ENCODE results near the gene CYB5R3.
"Not testable (repeated sequence)": the region's sequence is repeated elsewhere in the genome, so short reads cannot be mapped to it uniquely, and the experiment has no call there.

CYB5R3 gene

DNA sequence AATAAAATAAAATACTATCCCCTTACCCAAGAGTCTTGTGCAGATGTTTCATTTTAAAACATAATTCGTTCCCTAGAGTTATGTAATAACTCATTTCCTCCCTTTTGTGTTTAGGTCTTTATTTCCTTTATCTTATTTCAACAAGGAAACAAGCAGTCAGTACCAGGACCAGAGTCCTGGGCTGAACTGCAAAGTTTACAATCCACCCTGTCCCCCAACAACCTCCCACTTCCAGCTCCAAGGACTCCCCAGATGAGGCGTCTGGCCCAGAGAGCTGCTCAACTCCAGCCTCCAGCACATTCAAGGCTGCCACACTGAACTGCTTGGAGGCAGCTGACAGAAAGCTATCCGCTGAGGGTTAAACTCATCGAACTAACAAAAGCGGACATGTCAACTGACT, 39.0 kb downstream of the CYB5R3 start:
- H3K4me1 ChIP-seq, result peaks cover 6% of the 10 kb centered on the region; the same call in 1 of the 2 replicates
- H3K4me3 ChIP-seq (ENCODE audit: low read depth, low read length), result no peak overlapping the region
- no peaks in the 10 kb centered on the region for H3K9me3 ChIP-seq
- H3K27me3 ChIP-seq, result no peaks in the 10 kb centered on the region
- H3K36me3 ChIP-seq, result peaks cover 50% of the 10 kb centered on the region
- no peak for TF ChIP-seq CTCF (IDR thresholded peaks at IDR 0.05; ENCODE audit: low read depth, low read length)
- DNase-seq, result no peak

GRCh38 chr22:42608823-42609361, 40.3 kb downstream of the CYB5R3 start:
- H3K36me3 ChIP-seq, result peaks cover 54% of the 10 kb centered on the region
- H3K4me3 ChIP-seq (ENCODE audit: low read depth, low read length), result no peak overlapping the region
- H3K27me3 ChIP-seq, result no peaks in the 10 kb centered on the region
- no peak for DNase-seq
- peaks cover 6% of the 10 kb centered on the region; the same call in 1 of the 2 replicates for H3K4me1 ChIP-seq
- no peaks in the 10 kb centered on the region for H3K9me3 ChIP-seq
- TF ChIP-seq CTCF (IDR thresholded peaks at IDR 0.05; ENCODE audit: low read depth, low read length), result no peak

GRCh38 chr22:42608136-42608822, 40.9 kb downstream of the CYB5R3 start:
- peaks cover 6% of the 10 kb centered on the region; the same call in 1 of the 2 replicates for H3K4me1 ChIP-seq
- H3K27me3 ChIP-seq, result no peaks in the 10 kb centered on the region

DNA sequence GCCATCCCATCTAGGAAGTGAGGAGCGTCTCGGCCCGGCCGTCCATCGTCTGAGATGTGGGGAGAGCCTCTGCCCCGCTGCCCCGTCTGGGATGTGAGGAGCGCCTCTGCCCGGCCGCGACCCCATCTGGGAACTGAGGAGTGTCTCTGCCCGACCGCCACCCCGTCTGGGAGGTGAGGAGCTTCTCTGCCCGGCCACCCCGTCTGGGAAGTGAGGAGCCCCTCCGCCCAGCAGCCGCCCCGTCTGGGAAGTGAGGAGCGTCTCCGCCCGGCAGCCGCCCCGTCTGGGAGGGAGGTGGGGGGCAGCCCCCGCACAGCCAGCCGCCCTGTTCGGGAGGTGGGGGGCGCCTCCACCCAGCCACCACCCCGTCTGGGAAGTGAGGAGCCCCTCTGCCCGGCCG, 41.6 kb downstream of the CYB5R3 start:
- not testable (repeated sequence) for H3K27me3 ChIP-seq; H3K4me1 ChIP-seq; H3K4me3 ChIP-seq (ENCODE audit: low read depth, low read length); H3K9me3 ChIP-seq; DNase-seq
- peaks cover 63% of the 10 kb centered on the region for H3K36me3 ChIP-seq

More at GRCh38 chr22:42608136-42608822, 40.9 kb downstream of the CYB5R3 start:
- DNase-seq, result no peak
- no peaks in the 10 kb centered on the region for H3K9me3 ChIP-seq
- H3K36me3 ChIP-seq, result peaks cover 56% of the 10 kb centered on the region
- TF ChIP-seq CTCF (IDR thresholded peaks at IDR 0.05; ENCODE audit: low read depth, low read length), result no peak
- H3K4me3 ChIP-seq (ENCODE audit: low read depth, low read length), result no peak overlapping the region

DNA sequence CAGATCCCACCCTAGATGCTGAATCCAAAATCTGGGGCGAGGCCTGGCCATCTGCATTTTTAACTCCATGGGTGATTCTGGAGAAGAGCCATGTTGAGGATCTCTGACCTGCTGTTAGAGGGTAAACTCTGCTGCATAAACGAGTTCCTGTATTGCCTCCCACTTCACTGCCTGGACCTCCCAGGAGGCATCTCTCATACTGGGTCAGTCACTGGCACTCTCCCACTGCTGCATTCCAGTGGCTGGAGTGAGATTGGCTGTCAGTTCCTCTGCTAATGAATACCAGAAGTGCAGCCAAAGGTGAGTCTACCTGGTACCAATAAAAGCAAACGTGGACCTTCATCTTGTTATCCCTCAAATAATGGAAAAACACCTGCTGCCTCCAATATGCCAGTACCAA, 44.8 kb downstream of the CYB5R3 start:
- Histone ChIP-seq H3K36me3 (peaks cover 75% of the 10 kb centered on the region), H3K9me3 (no peaks in the 10 kb centered on the region), H3K4me1 (no peaks in the 10 kb centered on the region), H3K4me3 (ENCODE audit: low read depth, low read length) (no peak overlapping the region), H3K27me3 (no peaks in the 10 kb centered on the region)
- no peak for DNase-seq
- no peak for TF ChIP-seq CTCF (IDR thresholded peaks at IDR 0.05; ENCODE audit: low read depth, low read length)

DNA sequence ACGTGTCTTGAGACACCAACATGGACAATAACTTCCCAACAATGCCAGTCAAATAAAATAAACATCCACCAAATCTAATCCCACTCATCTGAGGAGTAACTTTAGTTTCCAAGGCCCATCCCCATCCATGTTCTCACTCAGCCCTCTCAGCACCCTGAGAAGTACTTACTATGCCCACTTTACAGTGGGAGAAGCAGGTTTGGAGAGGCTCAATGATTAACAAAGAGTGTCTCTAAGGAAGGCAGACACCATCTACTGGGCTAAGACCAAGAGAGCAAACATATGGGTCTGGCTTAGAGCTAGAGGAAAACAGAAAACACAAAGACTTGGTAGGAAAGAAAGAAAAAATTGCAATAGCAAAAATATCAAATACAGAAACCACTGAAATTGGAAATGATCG, 45.8 kb downstream of the CYB5R3 start:
- no peak for DNase-seq
- Histone ChIP-seq H3K36me3 (peaks cover 77% of the 10 kb centered on the region), H3K27me3 (no peaks in the 10 kb centered on the region), H3K4me1 (no peaks in the 10 kb centered on the region), H3K9me3 (no peaks in the 10 kb centered on the region), H3K4me3 (ENCODE audit: low read depth, low read length) (no peak overlapping the region)
- no peak for TF ChIP-seq CTCF (IDR thresholded peaks at IDR 0.05; ENCODE audit: low read depth, low read length)

Measured in BE2C (cell line).